ENCODE measurements around the gene SALL1.

GRCh38 chr16:51154271-51155171 is 3.5 kb upstream of the SALL1 start:
- TF ChIP-seq, protein P1, sequence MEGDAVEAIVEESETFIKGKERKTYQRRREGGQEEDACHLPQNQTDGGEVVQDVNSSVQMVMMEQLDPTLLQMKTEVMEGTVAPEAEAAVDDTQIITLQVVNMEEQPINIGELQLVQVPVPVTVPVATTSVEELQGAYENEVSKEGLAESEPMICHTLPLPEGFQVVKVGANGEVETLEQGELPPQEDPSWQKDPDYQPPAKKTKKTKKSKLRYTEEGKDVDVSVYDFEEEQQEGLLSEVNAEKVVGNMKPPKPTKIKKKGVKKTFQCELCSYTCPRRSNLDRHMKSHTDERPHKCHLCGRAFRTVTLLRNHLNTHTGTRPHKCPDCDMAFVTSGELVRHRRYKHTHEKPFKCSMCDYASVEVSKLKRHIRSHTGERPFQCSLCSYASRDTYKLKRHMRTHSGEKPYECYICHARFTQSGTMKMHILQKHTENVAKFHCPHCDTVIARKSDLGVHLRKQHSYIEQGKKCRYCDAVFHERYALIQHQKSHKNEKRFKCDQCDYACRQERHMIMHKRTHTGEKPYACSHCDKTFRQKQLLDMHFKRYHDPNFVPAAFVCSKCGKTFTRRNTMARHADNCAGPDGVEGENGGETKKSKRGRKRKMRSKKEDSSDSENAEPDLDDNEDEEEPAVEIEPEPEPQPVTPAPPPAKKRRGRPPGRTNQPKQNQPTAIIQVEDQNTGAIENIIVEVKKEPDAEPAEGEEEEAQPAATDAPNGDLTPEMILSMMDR (IDR thresholded peaks at IDR 0.05; ENCODE audit: low read depth, low read length): no peak
- no peak for TF ChIP-seq POLR2A (IDR thresholded peaks at IDR 0.05; ENCODE audit: extremely low read depth, insufficient read length)
- TF ChIP-seq MAX (IDR thresholded peaks at IDR 0.05; ENCODE audit: low read depth, low read length): no peak
- TF ChIP-seq MYC (IDR thresholded peaks at IDR 0.05; ENCODE audit: low read depth, low read length): no peak
